Right cardiac atrium (tissue), 5 donors: ENCODE measurements around the gene RPUSD2. TPM values are rescaled to one million over a fixed set of nuclear protein-coding genes. Genes with fewer than 3 reads are reported as not detected.

Source experiments
- ATAC-seq, 2 donors: fragments of 200-7000 bp; cut with Tn5 transposase; one replicate each; pipeline versions ENCODE4 v1.8.0 to v1.9.1; 2020; ENCODE audit warnings: moderate library complexity in 2 of 2, mild to moderate bottlenecking in 1 of 2
- DNase-seq, 3 donors: peaks; one replicate each; pipeline ENCODE4 v3.0.0-alpha.2; 2020
- H3K27ac ChIP-seq: one replicate; pipeline ENCODE4 v1.5.1; 2013; ENCODE audit warnings: mild to moderate bottlenecking, low read length, control low read depth, moderate library complexity
- H3K27me3 ChIP-seq: one replicate; pipeline ENCODE4 v1.6.1; 2013; ENCODE audit not compliant: control insufficient read depth, insufficient read depth
- H3K4me1 ChIP-seq: one replicate; pipeline ENCODE4 v1.6.1; 2013; ENCODE audit warnings: low read length; ENCODE audit not compliant: control insufficient read depth, insufficient read depth
- H3K4me3 ChIP-seq: one replicate; pipeline ENCODE4 v1.5.1; 2013; ENCODE audit warnings: low read length, control low read depth
- H3K9me3 ChIP-seq: one replicate; pipeline ENCODE4 v1.6.1; 2013; ENCODE audit warnings: low read length; ENCODE audit not compliant: control insufficient read depth
- WGBS: extraction: QIAGEN DNeasy Blood & Tissue Kit; methylation state at CpG from one replicate; pipeline ENCODE4 v1.1.7; 2013; 5-methylcytosine and 5-hydroxymethylcytosine counted together
- intact Hi-C, 4 donors: fragments of 100-400 bp; cut with DNase I; formaldehyde crosslinking; loops; one replicate each; pipeline versions ENCODE4 v1.11.0 to v1.14.0; 2022 to 2023
- polyA plus RNA-seq: library from polyadenylated mRNA; stranded (reverse); fragments of 200-250 nt; gene quantifications from one replicate; pipeline ENCODE4 v1.2.3, GENCODE V29; 2013
- total RNA-seq, 4 donors: library from RNA; stranded (reverse); fragmentation: NEBNext Ultra II Directional; extraction: Animal tissue kit (Norgen Biotek cat#: 25700); gene quantifications; one replicate each; pipeline ENCODE4 v1.2.1, GENCODE V29; 2021
- donor health status: healthy with polysubstance abuse.
- donor health status: DM: no; HTN: yes; CAD: no.
- donor health status: DM: no; HTN: no; CAD: no.
- donor health status: DM: no; HTN: yes; CAD: no; lungs with severe emphysema.
- donor health status: DM: yes; HTN: yes; CAD: no.

RPUSD2 gene
- total and polyA plus RNA-seq, 5 donors = 7.6 to 9.7 (median 8.5) TPM

DNA sequence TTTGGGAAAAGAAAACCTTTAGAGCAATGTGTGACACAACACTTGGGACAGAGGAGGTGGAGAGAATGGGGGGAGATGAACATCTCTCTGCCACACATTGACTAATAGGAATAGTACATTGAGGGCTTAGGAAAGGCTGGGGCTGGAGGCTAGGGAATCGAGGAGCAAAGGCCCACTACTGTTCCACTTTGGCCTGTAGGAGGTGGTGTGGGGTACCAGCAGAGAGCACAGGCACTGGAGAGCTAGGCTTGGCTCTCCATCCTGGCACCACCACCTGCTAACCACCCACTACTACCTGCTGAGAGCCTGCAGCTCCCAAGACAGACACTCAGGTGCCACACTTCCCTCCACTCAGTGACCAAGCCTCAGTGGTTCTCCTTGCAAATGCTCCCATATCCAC, 23.6 kb upstream of the RPUSD2 start:
- no peaks in the 10 kb centered on the region for H3K9me3 ChIP-seq
- H3K27ac ChIP-seq = no peak overlapping the region
- H3K4me1 ChIP-seq = peaks cover 2% of the 10 kb centered on the region
- no peak overlapping the region for H3K4me3 ChIP-seq
- no peaks in the 10 kb centered on the region for H3K27me3 ChIP-seq
- intact Hi-C loops = no loop called here
- ATAC-seq (no peak), DNase-seq (no peak)
- WGBS = 89% methylated on average over 1 of the region's 1 CpG

DNA sequence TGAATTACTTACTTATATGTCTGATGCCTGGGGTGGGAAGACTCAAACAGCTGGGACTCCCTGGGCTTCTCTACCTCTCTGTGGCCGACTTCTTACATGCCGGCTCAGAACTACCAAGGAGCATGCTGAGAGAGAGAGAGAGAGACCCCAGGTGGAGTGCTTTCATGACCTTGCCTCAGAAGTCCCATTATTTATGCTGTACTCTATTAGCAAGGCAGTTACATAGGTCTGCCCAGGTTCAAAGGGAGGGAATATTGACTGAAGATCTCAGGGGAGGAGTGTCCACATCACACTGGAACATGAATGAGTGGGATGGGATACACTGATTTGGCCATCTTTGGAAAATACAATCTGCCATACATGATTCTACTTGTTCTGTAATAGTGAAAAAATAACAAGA, 20.5 kb upstream of the RPUSD2 start:
- Histone ChIP-seq H3K9me3 (no peaks in the 10 kb centered on the region), H3K4me1 (peaks cover 8% of the 10 kb centered on the region), H3K27me3 (no peaks in the 10 kb centered on the region), H3K27ac (no peak overlapping the region), H3K4me3 (no peak overlapping the region)
- ATAC-seq (no peak), DNase-seq (no peak)
- intact Hi-C loops = no loop called here
- 98% methylated on average over 2 of the region's 2 CpGs for WGBS

DNA sequence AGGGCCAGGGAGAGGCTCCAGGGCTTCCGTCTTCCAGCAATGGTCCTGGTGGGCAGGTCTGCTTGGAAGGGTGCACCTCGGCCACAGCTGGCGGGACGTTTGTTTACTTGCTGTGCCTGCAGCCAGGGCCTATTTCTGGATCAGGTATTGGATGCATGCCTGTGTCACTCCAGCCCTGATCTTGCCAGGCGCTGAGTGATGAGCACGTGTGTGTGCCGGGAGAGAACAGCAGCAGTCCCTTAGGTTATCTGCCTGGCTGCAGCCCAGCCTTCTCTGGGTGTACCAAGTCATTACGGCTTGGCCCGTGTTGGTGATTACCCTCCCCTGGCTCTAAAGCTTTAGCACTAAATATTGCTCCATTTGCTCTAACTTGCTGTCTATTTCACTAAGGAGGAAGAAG, 19.2 kb upstream of the RPUSD2 start:
- H3K4me3 ChIP-seq = no peak overlapping the region
- WGBS = 54% methylated on average over 9 of the region's 9 CpGs
- peak; percentile 90 to 94 for ATAC-seq
- DNase-seq = peak; percentile 71 to 91 (median 90)
- H3K27ac ChIP-seq = peak overlapping the region; percentile 26
- H3K27me3 ChIP-seq = no peaks in the 10 kb centered on the region
- H3K4me1 ChIP-seq = peaks cover 11% of the 10 kb centered on the region
- H3K9me3 ChIP-seq = no peaks in the 10 kb centered on the region
- intact Hi-C loops = no loop called here

DNA sequence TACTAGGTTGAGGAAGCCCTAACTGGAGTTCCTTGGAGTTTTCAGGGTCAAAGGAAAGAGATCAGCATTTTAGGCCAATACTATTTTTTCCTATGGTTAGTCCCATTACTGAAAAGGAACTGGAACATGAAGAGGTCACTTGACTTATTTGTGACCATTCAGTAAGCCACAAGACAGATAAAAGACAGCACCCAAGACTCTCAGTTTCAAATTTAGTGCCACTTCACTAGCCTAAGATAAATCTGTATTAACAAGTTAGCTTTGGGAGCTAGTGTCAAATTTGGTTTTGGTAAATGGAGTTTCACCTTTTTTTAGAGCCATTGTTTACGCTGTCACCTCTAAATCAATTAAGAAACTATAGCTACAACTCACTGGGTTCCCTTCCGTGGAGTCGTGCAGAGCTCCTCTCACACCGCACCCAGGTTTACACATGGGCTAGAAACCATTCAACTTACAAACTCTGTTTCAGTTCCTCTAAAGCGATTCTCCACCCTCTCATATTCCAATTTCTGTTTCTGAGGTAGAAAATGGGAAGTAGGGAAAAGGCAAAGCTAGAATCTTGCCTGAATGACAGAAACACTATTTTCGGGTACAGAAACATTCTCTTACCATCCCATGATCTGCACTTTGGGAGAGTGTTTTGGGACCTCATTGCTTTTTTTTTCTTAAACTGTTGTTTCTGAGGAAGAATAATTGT, 18.6 kb upstream of the RPUSD2 start:
- peaks cover 11% of the 10 kb centered on the region for H3K4me1 ChIP-seq
- H3K4me3 ChIP-seq = no peak overlapping the region
- no peak for DNase-seq
- intact Hi-C loops = no loop called here
- ATAC-seq = peak in 1 of 2 donors; percentile 8
- H3K9me3 ChIP-seq = no peaks in the 10 kb centered on the region
- 74% methylated on average over 6 of the region's 6 CpGs for WGBS
- H3K27me3 ChIP-seq = no peaks in the 10 kb centered on the region
- peak overlapping the region; percentile 43 for H3K27ac ChIP-seq

DNA sequence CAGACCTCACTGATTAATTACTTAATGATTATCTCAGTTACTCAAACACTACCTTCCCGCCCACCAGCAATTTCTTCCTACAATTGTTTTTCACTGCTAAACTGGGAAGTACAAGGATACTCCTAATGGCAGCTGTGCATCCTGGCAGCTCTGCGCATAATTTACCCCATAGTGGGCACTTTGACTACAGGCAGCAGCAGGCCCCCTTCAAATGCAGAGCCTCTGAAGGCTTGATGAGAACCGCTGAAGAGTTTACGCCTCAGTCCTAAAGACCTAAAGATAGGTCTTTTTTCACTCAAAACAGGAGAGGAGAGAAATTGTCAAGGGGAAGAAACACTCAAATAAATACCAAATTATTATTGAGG, 15.0 kb upstream of the RPUSD2 start:
- peak overlapping the region; percentile 48 for H3K27ac ChIP-seq
- intact Hi-C loops = no loop called here
- DNase-seq = no peak
- 65% methylated on average over 4 of the region's 4 CpGs for WGBS
- no peak overlapping the region for H3K4me3 ChIP-seq
- ATAC-seq = no peak
- H3K27me3 ChIP-seq = no peaks in the 10 kb centered on the region
- H3K9me3 ChIP-seq = no peaks in the 10 kb centered on the region
- H3K4me1 ChIP-seq = peaks cover 9% of the 10 kb centered on the region

DNA sequence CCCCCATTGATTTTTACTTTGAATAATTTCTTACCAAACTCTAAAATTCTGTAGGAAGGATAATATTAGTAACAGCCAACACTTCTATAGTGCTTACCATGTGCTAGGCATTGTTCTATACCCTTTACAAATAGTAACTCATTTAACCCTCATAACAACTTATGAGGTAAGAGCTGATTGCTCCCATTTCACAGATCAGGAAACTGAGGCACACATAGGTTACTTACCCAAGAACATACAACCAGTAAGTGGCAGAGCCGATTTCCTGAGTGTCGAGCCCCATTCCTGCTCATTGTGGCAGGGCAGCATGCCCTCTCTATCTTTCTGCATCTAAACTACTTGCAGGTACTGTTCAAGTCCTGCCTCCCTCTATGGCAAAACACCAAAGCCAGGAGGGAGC, 13.2 kb upstream of the RPUSD2 start:
- DNase-seq (no peak), ATAC-seq (no peak)
- H3K4me1 ChIP-seq = peaks cover 9% of the 10 kb centered on the region
- intact Hi-C loops = no loop called here
- H3K27ac ChIP-seq = no peak overlapping the region
- H3K27me3 ChIP-seq = no peaks in the 10 kb centered on the region
- no peak overlapping the region for H3K4me3 ChIP-seq
- no peaks in the 10 kb centered on the region for H3K9me3 ChIP-seq
- WGBS = 99% methylated on average over 2 of the region's 2 CpGs

DNA sequence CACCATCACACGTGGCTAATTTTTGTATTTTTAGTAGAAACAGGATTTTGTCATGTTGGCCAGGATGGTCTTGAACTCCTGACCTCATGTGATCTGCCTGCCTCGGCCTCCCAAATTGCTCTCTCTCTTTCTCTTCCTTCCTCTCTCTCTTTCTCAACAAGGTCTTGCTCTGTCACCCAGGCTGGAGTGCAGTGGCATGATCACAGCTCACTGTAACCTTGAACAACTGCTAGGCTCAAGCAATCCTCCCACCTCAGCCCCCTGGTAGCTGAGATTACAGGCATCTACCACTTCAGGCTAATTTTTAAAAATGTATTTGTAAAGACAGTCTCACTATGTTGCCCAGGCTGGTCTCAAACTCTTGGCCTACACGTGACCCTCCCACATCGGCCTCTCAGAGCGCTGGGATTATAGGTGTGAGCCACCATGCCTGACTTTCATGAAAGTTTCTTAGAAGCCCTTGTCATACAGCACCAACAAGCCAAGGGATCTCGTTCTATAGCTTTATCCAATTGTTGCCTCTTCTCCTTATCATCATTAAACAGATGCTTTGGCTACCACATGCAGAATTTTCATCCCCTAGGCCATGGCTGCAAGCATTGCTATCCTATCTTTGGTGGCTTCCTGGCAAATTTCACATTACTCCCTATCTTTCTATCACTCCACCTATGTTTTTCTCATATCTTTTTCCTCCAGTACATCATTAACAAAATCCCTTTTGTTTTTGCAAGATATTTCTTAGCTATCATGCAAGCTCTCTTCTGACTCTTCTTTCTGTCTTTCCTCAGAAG, 10.0 kb upstream of the RPUSD2 start:
- Histone ChIP-seq H3K4me1 (no peaks in the 10 kb centered on the region), H3K27me3 (no peaks in the 10 kb centered on the region), H3K27ac (no peak overlapping the region), H3K9me3 (no peaks in the 10 kb centered on the region), H3K4me3 (no peak overlapping the region)
- DNase-seq = no peak
- intact Hi-C loops = no loop called here
- WGBS = 77% methylated on average over 6 of the region's 6 CpGs
- ATAC-seq = no peak

DNA sequence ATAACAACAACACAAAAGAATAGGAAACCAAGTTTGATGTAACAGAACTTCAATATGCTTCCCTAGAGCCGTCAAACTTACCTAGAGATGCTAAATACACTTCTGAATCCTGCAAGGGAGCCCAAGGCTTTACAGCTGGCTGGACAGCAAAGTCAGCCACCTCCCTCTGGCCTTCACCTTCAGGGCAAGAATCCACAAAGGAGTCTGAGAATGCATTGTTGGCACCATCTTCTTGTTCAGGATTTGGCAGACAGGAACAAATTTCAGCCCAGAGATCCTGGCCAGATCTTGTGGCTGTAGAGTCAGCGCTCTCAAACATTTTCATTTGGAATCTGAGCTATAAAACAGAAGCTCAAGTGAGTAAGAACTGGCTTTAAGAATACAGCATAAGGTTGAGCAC, 6.4 kb upstream of the RPUSD2 start:
- Histone ChIP-seq H3K9me3 (no peaks in the 10 kb centered on the region), H3K27me3 (no peaks in the 10 kb centered on the region), H3K4me1 (no peaks in the 10 kb centered on the region), H3K4me3 (no peak overlapping the region), H3K27ac (no peak overlapping the region)
- DNase-seq = no peak
- no peak for ATAC-seq
- intact Hi-C loops = no loop called here
- WGBS = 81% methylated on average over 2 of the region's 2 CpGs

DNA sequence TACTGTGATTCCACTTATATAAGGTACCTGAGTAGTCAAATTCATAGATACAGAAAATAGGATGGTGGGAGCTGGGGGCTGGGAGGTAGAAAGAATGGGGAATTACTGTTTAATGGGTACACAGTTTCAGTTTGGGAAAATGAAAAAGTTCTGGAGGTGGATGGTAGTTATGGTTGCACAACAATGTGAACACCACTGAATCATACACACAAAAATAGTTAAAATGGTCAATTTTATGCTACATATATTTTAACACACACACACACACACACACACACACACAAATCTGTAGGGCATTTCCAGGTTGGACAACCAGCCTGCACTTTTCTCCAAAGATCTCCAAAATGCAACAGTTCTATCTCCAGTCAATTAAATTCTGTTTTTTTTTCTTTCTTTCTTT, 5.7 kb upstream of the RPUSD2 start:
- Histone ChIP-seq H3K9me3 (no peaks in the 10 kb centered on the region), H3K27ac (no peak overlapping the region), H3K4me1 (no peaks in the 10 kb centered on the region), H3K4me3 (no peak overlapping the region), H3K27me3 (no peaks in the 10 kb centered on the region)
- ATAC-seq (no peak), DNase-seq (no peak)
- intact Hi-C loops = no loop called here

DNA sequence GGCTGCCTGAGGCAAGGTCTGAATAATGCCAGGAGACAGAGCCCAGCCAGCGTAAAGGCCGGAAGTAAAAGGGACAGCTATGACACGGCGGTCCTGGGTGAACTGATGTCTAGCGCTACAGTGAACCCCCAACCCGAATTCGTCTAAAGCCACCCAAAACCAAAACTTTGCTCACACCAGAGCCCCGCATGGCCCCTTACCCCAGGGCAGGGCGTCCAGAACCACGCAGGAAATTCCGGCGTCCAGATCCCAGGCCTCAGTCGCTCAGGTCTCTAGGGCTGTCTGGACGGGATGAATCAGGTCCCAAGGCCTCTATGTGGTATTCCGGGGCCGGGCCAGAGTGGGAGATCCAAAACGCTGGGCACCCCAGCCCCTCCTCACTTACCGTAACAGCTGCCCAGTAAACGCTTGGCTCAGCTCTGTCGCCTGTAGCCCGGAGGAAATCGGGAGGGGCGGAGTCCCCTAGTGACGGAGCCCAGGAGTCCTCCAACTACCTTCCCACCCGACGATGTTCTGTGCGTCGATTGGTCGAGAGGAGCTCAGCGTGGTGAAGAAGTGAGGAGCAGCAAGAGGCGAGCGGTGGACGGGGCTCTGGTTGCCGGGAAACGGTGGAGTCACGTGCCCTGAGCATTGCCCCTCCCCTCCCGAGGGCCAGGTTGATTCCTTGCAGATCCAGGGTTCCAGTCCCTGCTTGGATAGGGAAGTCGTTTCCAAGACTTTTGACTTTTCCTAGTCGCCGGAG, 4.3 kb upstream of the RPUSD2 start, which contains the start of gene CCDC32:
TSS of gene CCDC32 (minus strand) at position 452 of the 742 bp plus-strand sequence. CDS start 2,027 bp downstream, outside the sequence.
- DNase-seq (peak; percentile 98 to 99 (median 98)), ATAC-seq (peak; percentile 99)
- H3K4me1 ChIP-seq = no peaks in the 10 kb centered on the region
- H3K27ac ChIP-seq = peak within 1 kb of the TSS; percentile 76
- no peaks in the 10 kb centered on the region for H3K9me3 ChIP-seq
- no peaks in the 10 kb centered on the region for H3K27me3 ChIP-seq
- WGBS = under 1% methylated on average over 40 of the region's 40 CpGs
- peak within 1 kb of the TSS; percentile 71 for H3K4me3 ChIP-seq
- intact Hi-C loops = no loop called here
